GM12864 (cell line): ENCODE data around the gene BTBD16.

Experiments used
- DNase-seq: peaks from one replicate; pipeline ENCODE4 v3.0.0-alpha.2; 2011; ENCODE audit warnings: low read depth
- H3K4me3 ChIP-seq: 2 replicates; pipeline ENCODE4 v1.5.1; 2011; ENCODE audit warnings: mild to moderate bottlenecking, low read depth, low read length, control low read depth
- TF ChIP-seq, protein P1 (sequence below): IDR thresholded peaks from 2 replicates; pipeline ENCODE4 v1.5.1; 2011; ENCODE audit warnings: low read depth, mild to moderate bottlenecking, moderate library complexity, low read length, control low read depth, inconsistent platforms; ENCODE audit errors: missing control alignments

BTBD16 gene

GRCh38 chr10:122293156-122293960 lies 22.3 kb downstream of the BTBD16 start:
- TF ChIP-seq, protein P1, sequence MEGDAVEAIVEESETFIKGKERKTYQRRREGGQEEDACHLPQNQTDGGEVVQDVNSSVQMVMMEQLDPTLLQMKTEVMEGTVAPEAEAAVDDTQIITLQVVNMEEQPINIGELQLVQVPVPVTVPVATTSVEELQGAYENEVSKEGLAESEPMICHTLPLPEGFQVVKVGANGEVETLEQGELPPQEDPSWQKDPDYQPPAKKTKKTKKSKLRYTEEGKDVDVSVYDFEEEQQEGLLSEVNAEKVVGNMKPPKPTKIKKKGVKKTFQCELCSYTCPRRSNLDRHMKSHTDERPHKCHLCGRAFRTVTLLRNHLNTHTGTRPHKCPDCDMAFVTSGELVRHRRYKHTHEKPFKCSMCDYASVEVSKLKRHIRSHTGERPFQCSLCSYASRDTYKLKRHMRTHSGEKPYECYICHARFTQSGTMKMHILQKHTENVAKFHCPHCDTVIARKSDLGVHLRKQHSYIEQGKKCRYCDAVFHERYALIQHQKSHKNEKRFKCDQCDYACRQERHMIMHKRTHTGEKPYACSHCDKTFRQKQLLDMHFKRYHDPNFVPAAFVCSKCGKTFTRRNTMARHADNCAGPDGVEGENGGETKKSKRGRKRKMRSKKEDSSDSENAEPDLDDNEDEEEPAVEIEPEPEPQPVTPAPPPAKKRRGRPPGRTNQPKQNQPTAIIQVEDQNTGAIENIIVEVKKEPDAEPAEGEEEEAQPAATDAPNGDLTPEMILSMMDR: no peak
- no peak for DNase-seq
- no peak overlapping the region for H3K4me3 ChIP-seq

DNA sequence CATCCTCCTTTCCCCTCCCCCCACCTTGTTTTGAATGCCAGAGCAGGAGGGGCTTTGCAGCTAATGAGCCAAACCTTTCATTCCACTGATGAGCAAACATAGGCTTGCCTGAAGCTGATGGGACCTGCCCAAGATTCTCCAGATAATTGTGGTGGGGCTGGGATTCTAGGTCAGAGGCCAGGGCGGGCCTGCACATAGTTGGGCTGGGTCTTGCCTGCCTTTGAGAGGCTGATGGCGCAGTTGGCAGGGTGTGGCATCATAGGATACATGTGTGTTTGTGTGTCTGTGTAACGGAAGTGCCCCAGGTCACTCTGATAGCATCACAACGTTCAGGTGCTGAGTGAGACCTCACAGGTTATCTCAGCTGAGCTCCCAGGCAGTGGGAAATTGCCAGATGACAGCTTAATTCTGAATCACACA lies 22.9 kb downstream of the BTBD16 start:
- no peak overlapping the region for H3K4me3 ChIP-seq
- TF ChIP-seq, protein P1: no peak
- DNase-seq: no peak

GRCh38 chr10:122294511-122295450 lies 23.7 kb downstream of the BTBD16 start:
- H3K4me3 ChIP-seq: no peak overlapping the region
- TF ChIP-seq, protein P1: no peak
- DNase-seq: no peak

- no peak overlapping the region for H3K4me3 ChIP-seq
- DNase-seq: no peak
- TF ChIP-seq, protein P1: no peak
Measured at GRCh38 chr10:122295451-122295809, 24.3 kb downstream of the BTBD16 start.

DNA sequence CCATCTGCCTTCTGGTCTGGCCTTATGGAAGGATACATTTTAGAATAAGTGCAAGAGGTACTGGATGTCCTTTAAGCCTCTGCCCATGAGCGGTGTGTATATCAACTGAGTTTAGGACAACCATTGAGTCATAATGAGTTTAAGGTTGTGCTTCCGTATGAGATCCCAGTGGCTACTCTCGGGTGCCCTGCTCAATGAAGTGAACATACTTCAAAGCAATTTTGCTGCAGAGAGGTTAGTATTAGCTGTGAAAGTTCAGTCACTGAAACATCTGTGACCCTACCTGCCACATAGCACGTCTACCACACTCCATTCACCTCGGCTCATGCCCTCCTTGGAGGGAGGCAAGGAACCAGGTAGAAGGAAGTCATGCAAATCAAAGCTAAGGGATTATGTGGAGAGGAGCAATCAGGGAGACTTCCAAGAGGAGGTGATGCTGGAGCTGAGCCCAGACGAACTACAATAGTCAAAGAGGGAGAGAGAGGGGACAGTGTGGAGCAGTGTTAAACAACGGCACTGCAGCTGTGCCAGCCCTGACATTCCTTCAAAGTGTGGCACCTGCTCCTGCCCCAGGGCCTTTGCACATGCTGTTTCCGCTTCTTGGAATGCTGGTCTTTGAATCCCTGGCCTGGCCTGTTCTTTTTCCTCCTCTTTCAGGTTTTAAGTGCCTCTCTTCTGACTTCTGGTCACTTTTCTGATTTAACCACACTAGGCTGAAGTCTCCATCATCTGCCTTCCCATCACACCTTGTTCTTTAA lies 25.4 kb downstream of the BTBD16 start:
- TF ChIP-seq, protein P1: no peak
- no peak overlapping the region for H3K4me3 ChIP-seq
- DNase-seq: peak; percentile 5

- TF ChIP-seq, protein P1: no peak
- DNase-seq: no peak
- H3K4me3 ChIP-seq: no peak overlapping the region
Measured at GRCh38 chr10:122297583-122297982, 26.5 kb downstream of the BTBD16 start.
